Activated CD8-positive, alpha-beta T cell treated with anti-CD3 and anti-CD28 coated beads for 36 hours (primary cell): ENCODE data around the gene ATG13. TPM values are rescaled to one million over a fixed set of nuclear protein-coding genes. Genes with fewer than 3 reads are reported as not detected.

Source experiments
- ATAC-seq: fragments of 200-7000 bp; cut with Tn5 transposase; one replicate; pipeline ENCODE4 v1.10.0; 2021; ENCODE audit warnings: mild to moderate bottlenecking, moderate library complexity
- CTCF ChIA-PET: fragments of 350-600 bp; sonication (Branson Sonifier 250); formaldehyde crosslinking; loops from one replicate; lab custom pipeline; 2021; ENCODE audit warnings: antibody characterized with exemption; lab: Charles Lee
- POLR2A ChIA-PET: fragments of 350-600 bp; sonication (Branson Sonifier 250); formaldehyde crosslinking; loops from one replicate; lab custom pipeline; 2021; ENCODE audit warnings: antibody characterized with exemption; lab: Charles Lee
- DNase-seq: peaks from one replicate; pipeline ENCODE4 v3.0.0-alpha.2; 2020
- H3K27ac Mint-ChIP-seq: one replicate; pipeline ENCODE4 v1.8.0; 2021; ENCODE audit warnings: mild to moderate bottlenecking, mixed read lengths
- H3K27me3 Mint-ChIP-seq: one replicate; pipeline ENCODE4 v1.8.0; 2021; ENCODE audit warnings: mixed read lengths
- H3K36me3 Mint-ChIP-seq: one replicate; pipeline ENCODE4 v1.8.0; 2021; ENCODE audit warnings: low read depth, mixed read lengths
- H3K4me1 Mint-ChIP-seq: one replicate; pipeline ENCODE4 v1.8.0; 2021; ENCODE audit warnings: low read depth, mixed read lengths
- H3K4me3 Mint-ChIP-seq: one replicate; pipeline ENCODE4 v1.8.0; 2021; ENCODE audit warnings: mild to moderate bottlenecking, moderate library complexity, mixed read lengths
- H3K9me3 Mint-ChIP-seq: one replicate; pipeline ENCODE4 v1.8.0; 2021; ENCODE audit warnings: mixed read lengths
- intact Hi-C: fragments of 100-400 bp; cut with micrococcal nuclease; formaldehyde crosslinking; loops from one replicate; pipeline ENCODE4 v1.10.0; 2022
- total RNA-seq, 2 experiments: library from RNA; stranded (reverse); gene quantifications; one replicate each; pipeline ENCODE4 v1.2.3, GENCODE V29; 2021
- TF ChIP-seq, protein P1 (sequence below): fragments of 200-600 bp; IDR thresholded peaks from one replicate; pipeline ENCODE4 v1.8.0; 2022; ENCODE audit warnings: antibody characterized with exemption, mild to moderate bottlenecking

Gene ATG13
- total RNA-seq, 2 experiments from 2014 or later, result 53.4 to 61.2 TPM

DNA sequence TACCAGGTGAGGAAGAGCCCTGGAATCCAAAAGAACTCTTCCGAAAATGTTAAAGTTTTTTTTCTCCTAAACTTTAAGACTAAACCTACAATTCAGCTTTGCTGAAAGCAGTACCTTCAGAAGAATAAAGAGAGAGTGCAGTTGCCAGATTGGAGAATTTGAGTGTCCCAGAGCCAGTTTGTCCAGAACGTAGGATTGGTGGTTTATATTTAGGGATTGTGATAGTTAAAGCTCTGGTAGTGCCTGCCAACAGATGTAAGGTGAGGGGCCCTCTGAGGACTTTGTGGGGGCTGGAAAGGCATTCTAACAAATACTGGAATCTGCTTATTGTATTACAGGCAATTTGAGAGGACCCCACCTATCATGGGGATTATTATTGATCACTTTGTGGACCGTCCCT, 39.8 kb downstream of the ATG13 start:
- H3K27ac Mint-ChIP-seq, result no peak overlapping the region

DNA sequence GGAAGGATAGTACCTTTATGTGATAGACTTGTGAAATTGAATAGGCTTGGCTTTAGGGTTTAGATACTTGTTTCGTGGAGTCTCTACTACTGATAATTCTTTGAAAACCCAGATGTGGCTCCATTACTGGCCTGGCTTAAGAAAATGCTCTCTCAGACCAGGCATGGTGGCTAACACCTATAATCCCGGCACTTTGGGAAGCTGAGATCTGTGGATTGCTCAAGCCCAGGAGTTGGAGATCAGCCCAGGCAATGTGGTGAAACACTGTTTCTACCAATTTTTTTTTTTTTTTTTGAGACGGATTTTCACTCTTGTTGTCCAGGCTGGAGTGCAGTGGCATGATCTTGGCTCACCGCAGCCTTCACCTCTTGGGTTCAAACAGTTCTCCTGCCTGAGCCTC, 40.9 kb downstream of the ATG13 start:
- Mint-ChIP-seq H3K36me3 (peaks cover 17% of the 10 kb centered on the region), H3K4me3 (no peak overlapping the region), H3K9me3 (no peaks in the 10 kb centered on the region), H3K27me3 (no peaks in the 10 kb centered on the region), H3K27ac (no peak overlapping the region), H3K4me1 (no peaks in the 10 kb centered on the region)
- POLR2A ChIA-PET, result interaction anchor here (0.6 kb wide), 1 partner anchor 1331 kb away, joined by 4 read pairs; no protein-coding TSS in a partner anchor
- no peak for DNase-seq
- TF ChIP-seq, protein P1, sequence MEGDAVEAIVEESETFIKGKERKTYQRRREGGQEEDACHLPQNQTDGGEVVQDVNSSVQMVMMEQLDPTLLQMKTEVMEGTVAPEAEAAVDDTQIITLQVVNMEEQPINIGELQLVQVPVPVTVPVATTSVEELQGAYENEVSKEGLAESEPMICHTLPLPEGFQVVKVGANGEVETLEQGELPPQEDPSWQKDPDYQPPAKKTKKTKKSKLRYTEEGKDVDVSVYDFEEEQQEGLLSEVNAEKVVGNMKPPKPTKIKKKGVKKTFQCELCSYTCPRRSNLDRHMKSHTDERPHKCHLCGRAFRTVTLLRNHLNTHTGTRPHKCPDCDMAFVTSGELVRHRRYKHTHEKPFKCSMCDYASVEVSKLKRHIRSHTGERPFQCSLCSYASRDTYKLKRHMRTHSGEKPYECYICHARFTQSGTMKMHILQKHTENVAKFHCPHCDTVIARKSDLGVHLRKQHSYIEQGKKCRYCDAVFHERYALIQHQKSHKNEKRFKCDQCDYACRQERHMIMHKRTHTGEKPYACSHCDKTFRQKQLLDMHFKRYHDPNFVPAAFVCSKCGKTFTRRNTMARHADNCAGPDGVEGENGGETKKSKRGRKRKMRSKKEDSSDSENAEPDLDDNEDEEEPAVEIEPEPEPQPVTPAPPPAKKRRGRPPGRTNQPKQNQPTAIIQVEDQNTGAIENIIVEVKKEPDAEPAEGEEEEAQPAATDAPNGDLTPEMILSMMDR, result no peak
- intact Hi-C loops, result no loop called here
- ATAC-seq, result no peak
- CTCF ChIA-PET, result interaction anchor here (0.7 to 2.0 kb wide), 2 partner anchors 12 to 444 kb away, joined by 3 to 4 read pairs; no protein-coding TSS in a partner anchor

More for the DNA sequence above, 39.8 kb downstream of the ATG13 start:
- POLR2A ChIA-PET, result no interaction called here
- peaks cover 17% of the 10 kb centered on the region for H3K36me3 Mint-ChIP-seq
- no peaks in the 10 kb centered on the region for H3K27me3 Mint-ChIP-seq
- DNase-seq, result no peak
- H3K9me3 Mint-ChIP-seq, result no peaks in the 10 kb centered on the region
- ATAC-seq, result no peak
- H3K4me1 Mint-ChIP-seq, result no peaks in the 10 kb centered on the region
- intact Hi-C loops, result no loop called here
- no peak overlapping the region for H3K4me3 Mint-ChIP-seq
- TF ChIP-seq, protein P1, result no peak
- CTCF ChIA-PET, result interaction anchor here (0.9 to 2.0 kb wide), 3 partner anchors 13 to 167 kb away, joined by 4 read pairs; partner anchors contain the start of gene ATG13

DNA sequence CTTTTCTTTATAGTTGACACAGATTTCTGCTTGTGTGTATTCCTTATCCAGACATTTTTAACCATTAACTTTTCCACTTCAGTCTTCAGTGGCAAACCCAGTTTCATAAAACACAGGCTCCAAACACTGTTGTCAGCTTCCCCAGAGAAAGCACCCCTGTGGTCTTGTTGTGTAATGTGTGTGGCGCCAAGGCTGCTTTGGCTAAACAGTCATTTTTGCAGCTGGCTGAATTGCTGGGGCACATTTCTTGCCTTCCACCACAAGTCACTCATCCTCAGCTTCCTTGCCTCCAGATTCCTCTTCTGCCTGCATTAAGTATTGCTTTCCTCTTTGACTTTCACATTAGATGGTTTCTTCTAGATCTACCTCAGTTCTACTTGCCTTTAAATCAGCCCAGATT, 42.6 kb downstream of the ATG13 start:
- Mint-ChIP-seq H3K9me3 (no peaks in the 10 kb centered on the region), H3K4me3 (no peak overlapping the region), H3K36me3 (peaks cover 21% of the 10 kb centered on the region), H3K27me3 (no peaks in the 10 kb centered on the region), H3K27ac (no peak overlapping the region), H3K4me1 (no peaks in the 10 kb centered on the region)
- ChIA-PET POLR2A (interaction anchor here (1.1 kb wide), 1 partner anchor 15 kb away, joined by 4 read pairs; no protein-coding TSS in a partner anchor), CTCF (interaction anchor here (0.5 to 1.4 kb wide), 6 partner anchors 8 to 420 kb away, joined by 3 to 5 read pairs (median 3); partner anchors contain the start of genes ATG13 and HARBI1)
- TF ChIP-seq, protein P1, result no peak
- DNase-seq (no peak), ATAC-seq (no peak)
- intact Hi-C loops, result no loop called here

GRCh38 chr11:46661836-46662235, 44.5 kb downstream of the ATG13 start:
- Mint-ChIP-seq H3K9me3 (no peaks in the 10 kb centered on the region), H3K27me3 (no peaks in the 10 kb centered on the region), H3K27ac (no peak overlapping the region), H3K4me3 (no peak overlapping the region), H3K4me1 (no peaks in the 10 kb centered on the region), H3K36me3 (peaks cover 24% of the 10 kb centered on the region)
- ChIA-PET CTCF (interaction anchor here (1.2 kb wide), 1 partner anchor 9 kb away, joined by 4 read pairs; no protein-coding TSS in a partner anchor), POLR2A (no interaction called here)
- TF ChIP-seq, protein P1, result no peak
- ATAC-seq (no peak), DNase-seq (no peak)
- intact Hi-C loops, result no loop called here

- no peaks in the 10 kb centered on the region for H3K4me1 Mint-ChIP-seq
- CTCF ChIA-PET, result interaction anchor here (1.2 to 1.5 kb wide), 2 partner anchors 9 to 45 kb away, joined by 3 to 4 read pairs; partner anchors contain the start of genes ATG13 and HARBI1
- intact Hi-C loops, result no loop called here
- POLR2A ChIA-PET, result no interaction called here
- no peak overlapping the region for H3K27ac Mint-ChIP-seq
- H3K9me3 Mint-ChIP-seq, result no peaks in the 10 kb centered on the region
- no peak overlapping the region for H3K4me3 Mint-ChIP-seq
- DNase-seq (no peak), ATAC-seq (no peak)
- TF ChIP-seq, protein P1, result no peak
- no peaks in the 10 kb centered on the region for H3K27me3 Mint-ChIP-seq
- peaks cover 24% of the 10 kb centered on the region for H3K36me3 Mint-ChIP-seq
Measured at GRCh38 chr11:46662366-46662765, 45.0 kb downstream of the ATG13 start.
